Measurements from ENCODE around the gene HIPK2. TPM values are rescaled to one million over a fixed set of nuclear protein-coding genes. Genes with fewer than 3 reads are reported as not detected.

The HIPK2 gene
- total and polyA plus RNA-seq, 2 donors (not counting 3 experiments of a cell fraction or from before 2014, with no cell fraction given) = 9.0 to 43.8 TPM

DNA sequence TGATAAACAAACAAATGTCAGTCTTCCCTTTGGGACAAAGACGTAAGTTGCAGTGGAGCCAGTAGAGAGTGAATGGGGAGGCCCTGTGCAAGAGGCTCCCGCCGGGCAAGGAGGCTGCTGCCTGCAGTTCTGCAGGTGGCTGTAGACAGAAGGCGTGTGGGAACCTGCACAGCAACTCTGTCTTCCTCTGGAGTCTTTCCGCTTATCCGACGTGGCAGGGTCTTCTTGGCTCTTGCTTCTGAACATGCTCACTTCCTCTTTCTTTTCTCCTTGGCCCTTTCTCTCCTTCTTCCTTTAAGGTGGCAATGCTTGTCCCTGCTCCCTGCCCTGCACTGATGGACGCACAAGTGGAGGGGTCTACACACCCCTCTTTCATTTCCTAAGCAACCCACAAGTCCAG lies 122.5 kb downstream of the HIPK2 start:
- Histone ChIP-seq H3K27ac (ENCODE audit: insufficient read depth, low read depth, low read length) (no peak overlapping the region), H3K9ac (replicated peaks; ENCODE audit: extremely low read depth, insufficient read depth, low read length) (no peak overlapping the region), H2AFZ (ENCODE audit: low read depth, low read length) (no peak overlapping the region), H3K79me2 (ENCODE audit: control insufficient read depth, insufficient read depth, low read length) (peaks cover 40% of the 10 kb centered on the region), H3K9me1 (replicated peaks; ENCODE audit: control insufficient read depth, extremely low read depth, insufficient read depth, low read length) (no peaks in the 10 kb centered on the region), H3K36me3 (ENCODE audit: control insufficient read depth in 2 of 2, extremely low read depth in 1 of 2, insufficient read depth in 2 of 2, low read length in 2 of 2) (no peaks in the 10 kb centered on the region), H3K27me3 (ENCODE audit: control insufficient read depth in 2 of 2, insufficient read depth in 2 of 2, low read length in 2 of 2) (no peaks in the 10 kb centered on the region), H4K20me1 (replicated peaks; ENCODE audit: control insufficient read depth, extremely low read depth, insufficient read depth, low read length) (no peaks in the 10 kb centered on the region), H3K4me2 (ENCODE audit: insufficient read depth, low read length) (no peak overlapping the region), H3K4me1 (ENCODE audit: control insufficient read depth, extremely low read depth, insufficient read depth, low read length) (peaks cover 18% of the 10 kb centered on the region), H3K9me3 (replicated peaks; ENCODE audit: control insufficient read depth, insufficient read depth, low read length) (no peaks in the 10 kb centered on the region), H3K4me3 (replicated peaks in 1 of 3; ENCODE audit: insufficient read depth in 1 of 3, low read depth in 1 of 3, low read length in 3 of 3) (no peak overlapping the region)
- POLR2A ChIA-PET = no interaction called here
- dilution Hi-C loops (cut with MboI; ENCODE audit: extremely low pct_ligation_motif_present, low sequenced_read_pairs) (no loop called here), intact Hi-C loops (cut with micrococcal nuclease) (no loop called here)
- FAIRE-seq (no peak), DNase-seq (ENCODE audit: low read depth, low spot score) (no peak)
- no TSS peak for BruUV-seq (replicated peaks)
- TF ChIP-seq EZH2 (IDR thresholded peaks at IDR 0.05; ENCODE audit: borderline replicate concordance, low read depth, low read length, severe bottlenecking) (no peak), JUN (IDR thresholded peaks at IDR 0.05; ENCODE audit: borderline replicate concordance, insufficient read depth, insufficient read length, low read depth) (no peak), MYC (IDR thresholded peaks at IDR 0.05; ENCODE audit: low read depth, low read length) (no peak), FOS (IDR thresholded peaks at IDR 0.05; ENCODE audit: borderline replicate concordance, insufficient read depth, low read length) (no peak), POLR2A (IDR thresholded peaks at IDR 0.05; ENCODE audit: low read depth, low read length) (no peak), POLR2AphosphoS5 (IDR thresholded peaks at IDR 0.05; ENCODE audit: insufficient read depth, low read depth, low read length) (no peak), GATA2 (IDR thresholded peaks at IDR 0.05; ENCODE audit: insufficient read depth, insufficient read length, low read depth, low read length) (no peak)
- TF ChIP-seq, protein P1, sequence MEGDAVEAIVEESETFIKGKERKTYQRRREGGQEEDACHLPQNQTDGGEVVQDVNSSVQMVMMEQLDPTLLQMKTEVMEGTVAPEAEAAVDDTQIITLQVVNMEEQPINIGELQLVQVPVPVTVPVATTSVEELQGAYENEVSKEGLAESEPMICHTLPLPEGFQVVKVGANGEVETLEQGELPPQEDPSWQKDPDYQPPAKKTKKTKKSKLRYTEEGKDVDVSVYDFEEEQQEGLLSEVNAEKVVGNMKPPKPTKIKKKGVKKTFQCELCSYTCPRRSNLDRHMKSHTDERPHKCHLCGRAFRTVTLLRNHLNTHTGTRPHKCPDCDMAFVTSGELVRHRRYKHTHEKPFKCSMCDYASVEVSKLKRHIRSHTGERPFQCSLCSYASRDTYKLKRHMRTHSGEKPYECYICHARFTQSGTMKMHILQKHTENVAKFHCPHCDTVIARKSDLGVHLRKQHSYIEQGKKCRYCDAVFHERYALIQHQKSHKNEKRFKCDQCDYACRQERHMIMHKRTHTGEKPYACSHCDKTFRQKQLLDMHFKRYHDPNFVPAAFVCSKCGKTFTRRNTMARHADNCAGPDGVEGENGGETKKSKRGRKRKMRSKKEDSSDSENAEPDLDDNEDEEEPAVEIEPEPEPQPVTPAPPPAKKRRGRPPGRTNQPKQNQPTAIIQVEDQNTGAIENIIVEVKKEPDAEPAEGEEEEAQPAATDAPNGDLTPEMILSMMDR (IDR thresholded peaks at IDR 0.05; ENCODE audit: extremely low read depth in 1 of 2, insufficient read depth in 1 of 2, low read depth in 1 of 2, low read length in 2 of 2) = no peak
- TF ChIP-seq, protein P2, sequence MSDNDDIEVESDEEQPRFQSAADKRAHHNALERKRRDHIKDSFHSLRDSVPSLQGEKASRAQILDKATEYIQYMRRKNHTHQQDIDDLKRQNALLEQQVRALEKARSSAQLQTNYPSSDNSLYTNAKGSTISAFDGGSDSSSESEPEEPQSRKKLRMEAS (IDR thresholded peaks at IDR 0.05; ENCODE audit: insufficient read depth, insufficient read length) = no peak
- CTCF ChIA-PET = interaction anchor here (0.9 to 2.0 kb wide), 4 partner anchors 10 to 348 kb away, joined by 3 to 9 read pairs (median 3); no protein-coding TSS in a partner anchor

All from endothelial cell of umbilical vein (primary cell).